Right lobe of liver (tissue), 6 donors: ENCODE results near the gene RTP1. TPM values are rescaled to one million over a fixed set of nuclear protein-coding genes. Genes with fewer than 3 reads are reported as not detected.

Source experiments
- ATAC-seq, 4 donors: fragments of 200-7000 bp; cut with Tn5 transposase; one replicate each; pipeline ENCODE4 v1.9.1; 2020; ENCODE audit warnings: mild to moderate bottlenecking in 4 of 4, moderate library complexity in 4 of 4
- DNase-seq, 3 donors: peaks; one replicate each; pipeline ENCODE4 v3.0.0-alpha.2; 2020
- H3K27ac ChIP-seq, 3 donors: fragments of 200-600 bp; one replicate each; pipeline ENCODE4 v1.8.0; 2022
- H3K27me3 ChIP-seq, 2 donors: fragments of 200-600 bp; one replicate each; pipeline ENCODE4 v1.8.0; 2022
- H3K36me3 ChIP-seq, 4 donors: fragments of 200-600 bp; sonication (generic) in 1 of 4; one replicate each; pipeline versions ENCODE4 v1.5.1 to v1.8.0; 2017 to 2022; ENCODE audit warnings: control low read depth in 1 of 4
- H3K4me1 ChIP-seq, 4 donors: fragments of 200-600 bp; sonication (generic) in 1 of 4; one replicate each; pipeline versions ENCODE4 v1.5.1 to v1.8.0; 2017 to 2022; ENCODE audit warnings: control low read depth in 1 of 4
- H3K4me3 ChIP-seq, 3 donors: fragments of 200-600 bp; one replicate each; pipeline ENCODE4 v1.8.0; 2022
- H3K9me3 ChIP-seq, 4 donors: fragments of 200-600 bp; sonication (generic) in 1 of 4; one replicate each; pipeline versions ENCODE4 v1.5.1 to v1.8.0; 2017 to 2022; ENCODE audit warnings: control low read depth in 1 of 4
- CTCF ChIP-seq, 4 donors: fragments of 200-600 bp in 3 of 4; fragments of 450-650 bp in 1 of 4; IDR thresholded peaks; one replicate each; pipeline versions ENCODE4 v1.5.1 to v1.8.0; 2016 to 2022; ENCODE audit warnings: antibody characterized with exemption in 4 of 4, mild to moderate bottlenecking in 2 of 4
- POLR2A ChIP-seq: fragments of 450-650 bp; IDR thresholded peaks from one replicate; pipeline ENCODE4 v1.6.1; 2017; ENCODE audit warnings: antibody characterized with exemption, mild to moderate bottlenecking
- WGBS: methylation state at CpG from one replicate; pipeline ENCODE4 v1.1.6; 2018; ENCODE audit warnings: low coverage, low lambda C conversion rate; ENCODE audit not compliant: insufficient coverage; ENCODE audit errors: missing lambda C conversion rate; 5-methylcytosine and 5-hydroxymethylcytosine counted together
- intact Hi-C, 2 donors: fragments of 100-400 bp; cut with DNase I; formaldehyde crosslinking; loops; one replicate each; pipeline versions ENCODE4 v1.11.2 to v1.14.1; 2022
- total RNA-seq, 6 experiments: library from RNA; depleted of rRNA in 2 of 6; stranded (reverse); fragments of >200 nt in 2 of 6; fragmentation: NEBNext Ultra II Directional in 3 of 6; extraction: Animal tissue kit (Norgen Biotek cat#: 25700) in 3 of 6; gene quantifications; one replicate each; pipeline versions ENCODE4 v1.1.0 to v1.2.4, GENCODE V29; 2016 to 2023
- donor health status: DM: no; HTN: yes; CAD: no.
- donor health status: DM: no; HTN: no; CAD: no.
- donor health status: DM: no; HTN: no; CAD: no.
- donor health status: DM: no; HTN: yes; CAD: no.
- donor health status: DM: no; HTN: yes; CAD: no.

The RTP1 gene
- total RNA-seq, 6 experiments from 2014 or later, result not detected

GRCh38 chr3:187210545-187211327 lies 13.4 kb downstream of the RTP1 start:
- no peak overlapping the region for H3K4me3 ChIP-seq
- no peaks in the 10 kb centered on the region for H3K36me3 ChIP-seq
- no peaks in the 10 kb centered on the region for H3K9me3 ChIP-seq
- DNase-seq (no peak), ATAC-seq (peak in 1 of 4 donors; percentile 18)
- no peak for TF ChIP-seq POLR2A
- no peak for TF ChIP-seq CTCF (IDR thresholded peaks at IDR 0.05)
- intact Hi-C loops, result loop anchor here in 1 of 2 donors (10.0 kb wide), 2 partner anchors 104 to 394 kb away; no protein-coding TSS in a partner anchor
- no peaks in the 10 kb centered on the region for H3K27me3 ChIP-seq
- 55% methylated on average over 5 of the region's 6 CpGs for WGBS
- peak overlapping the region in 1 of 3 donors; percentile 20 for H3K27ac ChIP-seq
- no peaks in the 10 kb centered on the region for H3K4me1 ChIP-seq

- Histone ChIP-seq H3K4me1 (no peaks in the 10 kb centered on the region), H3K36me3 (no peaks in the 10 kb centered on the region), H3K27ac (no peak overlapping the region), H3K27me3 (no peaks in the 10 kb centered on the region), H3K4me3 (no peak overlapping the region), H3K9me3 (no peaks in the 10 kb centered on the region)
- 58% methylated on average over 3 of the region's 3 CpGs for WGBS
- ATAC-seq (no peak), DNase-seq (no peak)
- intact Hi-C loops, result loop anchor here in 1 of 2 donors (10.0 kb wide), 2 partner anchors 103 to 393 kb away; no protein-coding TSS in a partner anchor
- TF ChIP-seq CTCF (IDR thresholded peaks at IDR 0.05) (no peak), POLR2A (no peak)
These were observed 14.4 kb downstream of the RTP1 start for GRCh38 chr3:187211532-187212195.

- ATAC-seq (no peak), DNase-seq (no peak)
- no peak overlapping the region for H3K4me3 ChIP-seq
- no peak overlapping the region for H3K27ac ChIP-seq
- H3K4me1 ChIP-seq, result no peaks in the 10 kb centered on the region
- intact Hi-C loops, result loop anchor here in 1 of 2 donors (10.0 kb wide), 2 partner anchors 103 to 393 kb away; no protein-coding TSS in a partner anchor
- H3K9me3 ChIP-seq, result no peaks in the 10 kb centered on the region
- 79% methylated on average over 3 of the region's 3 CpGs for WGBS
- H3K36me3 ChIP-seq, result no peaks in the 10 kb centered on the region
- TF ChIP-seq CTCF (IDR thresholded peaks at IDR 0.05) (no peak), POLR2A (no peak)
- no peaks in the 10 kb centered on the region for H3K27me3 ChIP-seq
These were observed 14.9 kb downstream of the RTP1 start for GRCh38 chr3:187212196-187212545.

- Histone ChIP-seq H3K36me3 (no peaks in the 10 kb centered on the region), H3K27me3 (no peaks in the 10 kb centered on the region), H3K4me3 (no peak overlapping the region), H3K27ac (no peak overlapping the region), H3K9me3 (no peaks in the 10 kb centered on the region), H3K4me1 (no peaks in the 10 kb centered on the region)
- 67% methylated on average over 4 of the region's 4 CpGs for WGBS
- DNase-seq (no peak), ATAC-seq (no peak)
- TF ChIP-seq POLR2A (no peak), CTCF (IDR thresholded peaks at IDR 0.05) (no peak)
- intact Hi-C loops, result loop anchor here in 1 of 2 donors (10.0 kb wide), 2 partner anchors 102 to 392 kb away; no protein-coding TSS in a partner anchor
These were observed 15.4 kb downstream of the RTP1 start for GRCh38 chr3:187212705-187213104.
